ENCODE results near the gene MBD3L5. TPM values are rescaled to one million over a fixed set of nuclear protein-coding genes. Genes with fewer than 3 reads are reported as not detected.

Gene MBD3L5
- total RNA-seq, 1 donor from 2014 or later = not detected

GRCh38 chr19:6988257-6988656 is 42.1 kb upstream of the MBD3L5 start:
- Histone ChIP-seq H3K9ac (ENCODE audit: low read length) (no peak overlapping the region), H3K79me2 (ENCODE audit: insufficient read depth, low read length) (no peaks in the 10 kb centered on the region), H3K27me3 (ENCODE audit: insufficient read depth, low read length) (no peaks in the 10 kb centered on the region), H3K4me3 (ENCODE audit: insufficient read depth, low read depth, low read length) (no peak overlapping the region), H3K4me1 (ENCODE audit: insufficient read depth, low read length) (no peaks in the 10 kb centered on the region), H3K36me3 (ENCODE audit: insufficient read depth, low read length) (no peaks in the 10 kb centered on the region), H3K9me3 (ENCODE audit: insufficient read depth, low read depth, low read length) (peaks cover 17% of the 10 kb centered on the region), H2AFZ (ENCODE audit: low read depth, low read length) (no peak overlapping the region), H3K4me2 (ENCODE audit: low read length) (no peak overlapping the region), H3K27ac (ENCODE audit: low read depth, low read length) (no peak overlapping the region), H4K20me1 (ENCODE audit: insufficient read depth, low read length) (no peaks in the 10 kb centered on the region)
- Mint-ChIP-seq H3K36me3 (ENCODE audit: low read depth, unreplicated experiment) (no peaks in the 10 kb centered on the region), H3K4me3 (ENCODE audit: unreplicated experiment) (no peak overlapping the region), H3K27me3 (ENCODE audit: low read depth, unreplicated experiment) (no peaks in the 10 kb centered on the region), H3K4me1 (ENCODE audit: low read depth, unreplicated experiment) (no peaks in the 10 kb centered on the region), H3K9me3 (ENCODE audit: unreplicated experiment) (peaks cover 16% of the 10 kb centered on the region), H3K27ac (ENCODE audit: unreplicated experiment) (no peak overlapping the region)
- TF ChIP-seq EZH2 (IDR thresholded peaks at IDR 0.05; ENCODE audit: insufficient read depth, low read length) = no peak
- no peak for TF ChIP-seq CTCF (IDR thresholded peaks at IDR 0.05; ENCODE audit: insufficient read depth, low read depth, low read length)
- FAIRE-seq (no peak), DNase-seq (ENCODE audit: low read depth) (no peak)

GRCh38 chr19:6995054-6995453 is 35.3 kb upstream of the MBD3L5 start:
- no peaks in the 10 kb centered on the region for H3K27me3 Mint-ChIP-seq (ENCODE audit: low read depth, unreplicated experiment)
- peaks cover 21% of the 10 kb centered on the region for H3K9me3 Mint-ChIP-seq (ENCODE audit: unreplicated experiment)

More at GRCh38 chr19:6995054-6995453, 35.3 kb upstream of the MBD3L5 start:
- Mint-ChIP-seq H3K36me3 (ENCODE audit: low read depth, unreplicated experiment) (no peaks in the 10 kb centered on the region), H3K4me3 (ENCODE audit: unreplicated experiment) (no peak overlapping the region), H3K4me1 (ENCODE audit: low read depth, unreplicated experiment) (no peaks in the 10 kb centered on the region), H3K27ac (ENCODE audit: unreplicated experiment) (no peak overlapping the region)
- H2AFZ ChIP-seq (ENCODE audit: low read depth, low read length) = no peak overlapping the region
- peaks cover 14% of the 10 kb centered on the region for H3K9me3 ChIP-seq (ENCODE audit: insufficient read depth, low read depth, low read length)
- H3K27ac ChIP-seq (ENCODE audit: low read depth, low read length) = no peak overlapping the region
- no peak overlapping the region for H3K9ac ChIP-seq (ENCODE audit: low read length)
- no peak overlapping the region for H3K4me3 ChIP-seq (ENCODE audit: insufficient read depth, low read depth, low read length)
- H3K4me2 ChIP-seq (ENCODE audit: low read length) = no peak overlapping the region
- FAIRE-seq (no peak), DNase-seq (ENCODE audit: low read depth) (no peak)
- TF ChIP-seq EZH2 (IDR thresholded peaks at IDR 0.05; ENCODE audit: insufficient read depth, low read length) (no peak), CTCF (IDR thresholded peaks at IDR 0.05; ENCODE audit: insufficient read depth, low read depth, low read length) (no peak)
- no peaks in the 10 kb centered on the region for H3K36me3 ChIP-seq (ENCODE audit: insufficient read depth, low read length)
- H4K20me1 ChIP-seq (ENCODE audit: insufficient read depth, low read length) = no peaks in the 10 kb centered on the region
- H3K79me2 ChIP-seq (ENCODE audit: insufficient read depth, low read length) = no peaks in the 10 kb centered on the region
- no peaks in the 10 kb centered on the region for H3K27me3 ChIP-seq (ENCODE audit: insufficient read depth, low read length)
- no peaks in the 10 kb centered on the region for H3K4me1 ChIP-seq (ENCODE audit: insufficient read depth, low read length)
